A549 (cell line): Measurements from ENCODE around the gene SLCO2B1. TPM values are rescaled to one million over a fixed set of nuclear protein-coding genes. Genes with fewer than 3 reads are reported as not detected.

Experiments used
- ATAC-seq, 2 experiments: fragments of 200-7000 bp in 1 of 2; fragments of >200 bp in 1 of 2; cut with Nextera tagmentation in 1 of 2; cut with Tn5 transposase in 1 of 2; 3 replicates each; pipeline versions ENCODE4 v1.8.0 to v1.9.1; 2018 to 2020; ENCODE audit warnings: mild to moderate bottlenecking in 1 of 2, moderate library complexity in 1 of 2
- CTCF ChIA-PET: fragments of 300-600 bp; sonication (Branson Sonifier 250); formaldehyde crosslinking; extraction: SDS; loops from one replicate; lab custom pipeline; 2021; ENCODE audit warnings: antibody characterized with exemption, inconsistent platforms; lab: Yijun Ruan, JAX
- POLR2A ChIA-PET: fragments of 350-600 bp; formaldehyde crosslinking; extraction: SDS; loops from one replicate; lab custom pipeline; 2021; ENCODE audit warnings: antibody characterized with exemption, inconsistent platforms; lab: Yijun Ruan, JAX
- DNase-seq, 2 experiments: peaks; one replicate each; pipeline versions ENCODE4 v3.0.0 to v3.0.0-alpha.2; 2011 to 2016; ENCODE audit warnings: low read depth in 1 of 2, low spot score in 1 of 2
- FAIRE-seq: peaks from 2 replicates; lab custom pipeline; 2011; peaks lifted over from hg19 to GRCh38; lab: Jason Lieb, UNC
- H3K27ac ChIP-seq, 2 experiments: fragments of >200 bp; sonication (Bioruptor Twin); formaldehyde crosslinking; 3 replicates each; pipeline ENCODE4 v1.5.1; 2016 to 2017
- H3K4me1 ChIP-seq: fragments of >200 bp; sonication (Bioruptor Twin); formaldehyde crosslinking; 3 replicates; pipeline ENCODE4 v1.6.1; 2016
- H3K4me2 ChIP-seq: fragments of >200 bp; sonication (Bioruptor Twin); formaldehyde crosslinking; 3 replicates; pipeline ENCODE4 v1.6.1; 2016
- H3K4me3 ChIP-seq: fragments of >200 bp; sonication (Bioruptor Twin); formaldehyde crosslinking; 3 replicates; pipeline ENCODE4 v1.5.1; 2016
- H3K9me3 ChIP-seq: fragments of >200 bp; sonication (Bioruptor Twin); formaldehyde crosslinking; 3 replicates; pipeline ENCODE4 v1.6.1; 2016
- BHLHE40 ChIP-seq: IDR thresholded peaks from 2 replicates; pipeline ENCODE4 v1.6.1; 2012; ENCODE audit warnings: low read depth, low read length, inconsistent platforms
- CBX8 ChIP-seq: fragments of 200-600 bp; sonication (generic); IDR thresholded peaks from 2 replicates; pipeline ENCODE4 v1.6.1; 2016
- CHD2 ChIP-seq: fragments of 150-350 bp; IDR thresholded peaks from 2 replicates; pipeline ENCODE4 v1.6.1; 2014; ENCODE audit warnings: low read length; ENCODE audit not compliant: partially characterized antibody
- KDM1A ChIP-seq: fragments of 200-600 bp; sonication (generic); IDR thresholded peaks from 2 replicates; pipeline ENCODE4 v1.6.1; 2016; ENCODE audit warnings: low read depth, mild to moderate bottlenecking
- NFE2L2 ChIP-seq: fragments of 150-350 bp; conservative IDR thresholded peaks from 2 replicates; pipeline ENCODE4 v1.6.1; 2014; ENCODE audit warnings: low read length
- NR3C1 ChIP-seq: fragments of >200 bp; sonication (Bioruptor Twin); formaldehyde crosslinking; IDR thresholded peaks from 3 replicates; pipeline ENCODE4 v1.6.1; 2017
- PHF8 ChIP-seq: fragments of 200-600 bp; sonication (generic); IDR thresholded peaks from 2 replicates; pipeline ENCODE4 v1.6.1; 2016; ENCODE audit warnings: low read depth, mild to moderate bottlenecking, antibody characterized with exemption, moderate library complexity, borderline replicate concordance
- RARB ChIP-seq: fragments of 250-450 bp; sonication (Bioruptor Pico); IDR thresholded peaks from 2 replicates; pipeline ENCODE4 v1.8.0; 2021; ENCODE audit warnings: mild to moderate bottlenecking, moderate library complexity
- SMC3 ChIP-seq: fragments of >200 bp; sonication (Bioruptor Twin); formaldehyde crosslinking; IDR thresholded peaks from 3 replicates; pipeline ENCODE4 v1.6.1; 2018; ENCODE audit warnings: inconsistent platforms
- ZC3H11A ChIP-seq: fragments of 450-650 bp; IDR thresholded peaks from 2 replicates; pipeline ENCODE4 v1.6.1; 2014; ENCODE audit warnings: antibody characterized with exemption, mild to moderate bottlenecking
- WGBS: methylation state at CpG from one replicate; pipeline ENCODE4 v1.1.6; 2017; ENCODE audit errors: missing lambda C conversion rate; 5-methylcytosine and 5-hydroxymethylcytosine counted together
- polyA plus RNA-seq, 4 experiments: library from polyadenylated mRNA; depleted of rRNA in 3 of 4; stranded (reverse); fragments of >200 nt; fragmentation: RNase III in 1 of 4; extraction: RNeasy Plus Mini Kit Qiagen cat#74134 plus additional on column Dnase treatment in 1 of 4; gene quantifications; 2 replicates in 3 of 4; 3 replicates in 1 of 4; pipeline ENCODE4 v1.2.3, GENCODE V29; 2011 to 2017
- TF ChIP-seq, protein P1 (sequence below): fragments of >200 bp; sonication (Bioruptor Twin); formaldehyde crosslinking; IDR thresholded peaks from 3 replicates; pipeline ENCODE4 v1.5.1; 2016
- TF ChIP-seq, protein P2 (sequence below): IDR thresholded peaks from 2 replicates; pipeline ENCODE4 v1.6.1; 2012
- TF ChIP-seq, protein P3 (sequence below): IDR thresholded peaks from 2 replicates; pipeline ENCODE4 v1.6.1; 2012
- TF ChIP-seq, protein P4 (sequence below): fragments of >200 bp; sonication (Bioruptor Twin); formaldehyde crosslinking; IDR thresholded peaks from 3 replicates; pipeline ENCODE4 v1.6.1; 2016

Gene SLCO2B1
- polyA plus RNA-seq, 2 of the 4 experiments (the other 2 are of a cell fraction), result 4.9 to 5.2 TPM

- WGBS, result 54% methylated on average over 5 of the region's 5 CpGs
- Histone ChIP-seq H3K4me2 (no peak overlapping the region), H3K4me1 (peaks cover 7% of the 10 kb centered on the region; the same call in 2 of the 3 replicates), H3K27ac (no peak overlapping the region), H3K9me3 (no peaks in the 10 kb centered on the region), H3K4me3 (no peak overlapping the region)
- FAIRE-seq, result no peak
- peak in 1 of 2 experiments; percentile 20; a peak in 1 of 6 replicates for ATAC-seq
- peak in 1 of 2 experiments; percentile 36 for DNase-seq
- ChIA-PET POLR2A (no interaction called here), CTCF (interaction anchor here (0.9 to 19.6 kb wide), 10 partner anchors 18 to 317 kb away, joined by 3 to 445 read pairs (median 8); no protein-coding TSS in a partner anchor)
- TF ChIP-seq, protein P1, sequence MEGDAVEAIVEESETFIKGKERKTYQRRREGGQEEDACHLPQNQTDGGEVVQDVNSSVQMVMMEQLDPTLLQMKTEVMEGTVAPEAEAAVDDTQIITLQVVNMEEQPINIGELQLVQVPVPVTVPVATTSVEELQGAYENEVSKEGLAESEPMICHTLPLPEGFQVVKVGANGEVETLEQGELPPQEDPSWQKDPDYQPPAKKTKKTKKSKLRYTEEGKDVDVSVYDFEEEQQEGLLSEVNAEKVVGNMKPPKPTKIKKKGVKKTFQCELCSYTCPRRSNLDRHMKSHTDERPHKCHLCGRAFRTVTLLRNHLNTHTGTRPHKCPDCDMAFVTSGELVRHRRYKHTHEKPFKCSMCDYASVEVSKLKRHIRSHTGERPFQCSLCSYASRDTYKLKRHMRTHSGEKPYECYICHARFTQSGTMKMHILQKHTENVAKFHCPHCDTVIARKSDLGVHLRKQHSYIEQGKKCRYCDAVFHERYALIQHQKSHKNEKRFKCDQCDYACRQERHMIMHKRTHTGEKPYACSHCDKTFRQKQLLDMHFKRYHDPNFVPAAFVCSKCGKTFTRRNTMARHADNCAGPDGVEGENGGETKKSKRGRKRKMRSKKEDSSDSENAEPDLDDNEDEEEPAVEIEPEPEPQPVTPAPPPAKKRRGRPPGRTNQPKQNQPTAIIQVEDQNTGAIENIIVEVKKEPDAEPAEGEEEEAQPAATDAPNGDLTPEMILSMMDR, result 0 out of 3 replicates have a peak, but pooled peaks have one; percentile 11
- no peak for TF ChIP-seq ZC3H11A
- no peak for TF ChIP-seq RARB (CRISPR knock-in tag)
- no peak for TF ChIP-seq SMC3
Observed at GRCh38 chr11:75245356-75246005, 94.6 kb downstream of the SLCO2B1 start.

- CTCF ChIA-PET, result interaction anchor here (1.0 to 19.6 kb wide), 6 partner anchors 34 to 318 kb away, joined by 3 to 445 read pairs (median 104); partner anchors contain the start of gene SLCO2B1
- Histone ChIP-seq H3K4me2 (no peak overlapping the region), H3K4me1 (peaks cover 3% of the 10 kb centered on the region; the same call in 1 of the 3 replicates), H3K27ac (no peak overlapping the region), H3K9me3 (no peaks in the 10 kb centered on the region), H3K4me3 (no peak overlapping the region)
- POLR2A ChIA-PET, result no interaction called here
- WGBS, result 41% methylated on average over 7 of the region's 7 CpGs
- FAIRE-seq (no peak), DNase-seq (no peak), ATAC-seq (no peak)
- TF ChIP-seq, protein P2, sequence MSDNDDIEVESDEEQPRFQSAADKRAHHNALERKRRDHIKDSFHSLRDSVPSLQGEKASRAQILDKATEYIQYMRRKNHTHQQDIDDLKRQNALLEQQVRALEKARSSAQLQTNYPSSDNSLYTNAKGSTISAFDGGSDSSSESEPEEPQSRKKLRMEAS, result no peak
- TF ChIP-seq NR3C1 (no peak), BHLHE40 (no peak), PHF8 (no peak), NFE2L2 (no peak), KDM1A (no peak), CHD2 (no peak), CBX8 (no peak)
- TF ChIP-seq, protein P3, sequence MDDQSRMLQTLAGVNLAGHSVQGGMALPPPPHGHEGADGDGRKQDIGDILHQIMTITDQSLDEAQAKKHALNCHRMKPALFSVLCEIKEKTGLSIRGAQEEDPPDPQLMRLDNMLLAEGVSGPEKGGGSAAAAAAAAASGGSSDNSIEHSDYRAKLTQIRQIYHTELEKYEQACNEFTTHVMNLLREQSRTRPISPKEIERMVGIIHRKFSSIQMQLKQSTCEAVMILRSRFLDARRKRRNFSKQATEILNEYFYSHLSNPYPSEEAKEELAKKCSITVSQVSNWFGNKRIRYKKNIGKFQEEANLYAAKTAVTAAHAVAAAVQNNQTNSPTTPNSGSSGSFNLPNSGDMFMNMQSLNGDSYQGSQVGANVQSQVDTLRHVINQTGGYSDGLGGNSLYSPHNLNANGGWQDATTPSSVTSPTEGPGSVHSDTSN, result no peak
- TF ChIP-seq, protein P1, result no peak
- TF ChIP-seq, protein P4, sequence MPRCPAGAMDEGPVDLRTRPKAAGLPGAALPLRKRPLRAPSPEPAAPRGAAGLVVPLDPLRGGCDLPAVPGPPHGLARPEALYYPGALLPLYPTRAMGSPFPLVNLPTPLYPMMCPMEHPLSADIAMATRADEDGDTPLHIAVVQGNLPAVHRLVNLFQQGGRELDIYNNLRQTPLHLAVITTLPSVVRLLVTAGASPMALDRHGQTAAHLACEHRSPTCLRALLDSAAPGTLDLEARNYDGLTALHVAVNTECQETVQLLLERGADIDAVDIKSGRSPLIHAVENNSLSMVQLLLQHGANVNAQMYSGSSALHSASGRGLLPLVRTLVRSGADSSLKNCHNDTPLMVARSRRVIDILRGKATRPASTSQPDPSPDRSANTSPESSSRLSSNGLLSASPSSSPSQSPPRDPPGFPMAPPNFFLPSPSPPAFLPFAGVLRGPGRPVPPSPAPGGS, result no peak
Observed at GRCh38 chr11:75246006-75246670, 95.2 kb downstream of the SLCO2B1 start.
